MM.1S (cell line): ENCODE results near the gene MVD.

Source experiments
- DNase-seq: peaks from one replicate; pipeline ENCODE4 v3.0.0-alpha.2; 2015
- H2AFZ ChIP-seq: fragments of 300-600 bp; sonication (generic); 2 replicates; pipeline ENCODE4 v1.6.0; 2016; ENCODE audit warnings: antibody characterized with exemption, low read length
- H3F3A ChIP-seq: fragments of 300-600 bp; sonication (generic); 2 replicates; pipeline ENCODE4 v1.6.1; 2016; ENCODE audit warnings: mild to moderate bottlenecking, antibody characterized with exemption, low read length, moderate library complexity, mixed read lengths; ENCODE audit not compliant: insufficient read depth
- H3K27ac ChIP-seq: fragments of 300-600 bp; sonication (generic); 2 replicates; pipeline ENCODE4 v1.5.1; 2016; ENCODE audit warnings: mild to moderate bottlenecking, low read length
- H3K27me3 ChIP-seq: fragments of 300-600 bp; sonication (generic); replicated peaks from 2 replicates; pipeline ENCODE4 v1.6.0; 2016; ENCODE audit warnings: low read length; ENCODE audit not compliant: insufficient read depth
- H3K36me3 ChIP-seq: fragments of 300-600 bp; sonication (generic); replicated peaks from 2 replicates; pipeline ENCODE4 v1.6.1; 2016; ENCODE audit warnings: mild to moderate bottlenecking, low read length, mixed read lengths; ENCODE audit not compliant: insufficient read depth
- H3K4me1 ChIP-seq: fragments of 300-600 bp; sonication (generic); 2 replicates; pipeline ENCODE4 v1.6.1; 2016; ENCODE audit warnings: low read length, mixed read lengths
- H3K4me2 ChIP-seq: fragments of 300-600 bp; sonication (generic); 2 replicates; pipeline ENCODE4 v1.6.0; 2016; ENCODE audit warnings: low read depth, low read length
- H3K4me3 ChIP-seq: fragments of 300-600 bp; sonication (generic); 2 replicates; pipeline ENCODE4 v1.5.1; 2016; ENCODE audit warnings: low read length, mixed read lengths
- H3K79me2 ChIP-seq: fragments of 300-600 bp; sonication (generic); 2 replicates; pipeline ENCODE4 v1.6.1; 2016; ENCODE audit warnings: mixed run types, low read length, mixed read lengths
- H3K9ac ChIP-seq: fragments of 300-600 bp; sonication (generic); 2 replicates; pipeline ENCODE4 v1.6.1; 2016; ENCODE audit warnings: low read length, mixed read lengths
- H3K9me2 ChIP-seq: fragments of 300-600 bp; sonication (generic); replicated peaks from 2 replicates; pipeline ENCODE4 v1.6.1; 2016; ENCODE audit warnings: mild to moderate bottlenecking, low read length, mixed read lengths; ENCODE audit not compliant: insufficient read depth
- H3K9me3 ChIP-seq: fragments of 300-600 bp; sonication (generic); replicated peaks from 2 replicates; pipeline ENCODE4 v1.6.1; 2016; ENCODE audit warnings: mild to moderate bottlenecking, low read length, mixed read lengths; ENCODE audit not compliant: insufficient read depth
- H4K20me1 ChIP-seq: fragments of 300-600 bp; sonication (generic); 2 replicates; pipeline ENCODE4 v1.6.1; 2016; ENCODE audit warnings: mild to moderate bottlenecking, low read length, moderate library complexity, mixed read lengths; ENCODE audit not compliant: insufficient read depth
- CTCF ChIP-seq: fragments of 300-600 bp; sonication (generic); IDR thresholded peaks from 2 replicates; pipeline ENCODE4 v1.5.1; 2016; ENCODE audit warnings: antibody characterized with exemption, low read length, mixed read lengths
- EZH2 ChIP-seq: fragments of 300-600 bp; sonication (generic); optimal IDR thresholded peaks from 2 replicates; pipeline ENCODE3; 2017; ENCODE audit warnings: low read depth, mild to moderate bottlenecking, antibody characterized with exemption, low read length, mixed read lengths
- EZH2phosphoT487 ChIP-seq: fragments of 300-600 bp; sonication (generic); IDR thresholded peaks from 2 replicates; pipeline ENCODE4 v1.6.1; 2018; ENCODE audit warnings: antibody characterized with exemption, low read length

MVD gene

DNA sequence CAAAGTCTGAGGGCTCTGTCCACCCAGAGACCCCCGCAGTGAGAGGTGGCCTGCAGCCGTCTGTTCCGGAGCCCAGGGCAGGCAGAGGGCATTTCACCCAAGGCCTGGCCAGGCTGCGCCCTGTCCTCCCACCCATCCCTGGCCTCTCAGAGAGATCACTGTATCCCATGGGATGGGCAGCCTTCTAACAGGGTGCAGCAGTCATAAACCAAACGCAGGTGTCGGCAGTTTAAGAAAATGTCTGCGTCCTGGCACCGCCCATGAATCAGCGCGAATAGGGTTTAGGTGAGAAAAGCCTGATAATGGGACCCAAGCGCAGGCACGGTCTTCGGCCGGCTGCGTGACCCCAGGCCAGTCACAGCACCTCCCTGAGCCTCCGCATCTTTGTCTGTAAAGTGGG, 17.4 kb downstream of the MVD start:
- no peak overlapping the region for H2AFZ ChIP-seq
- no peaks in the 10 kb centered on the region for H3K9me2 ChIP-seq
- TF ChIP-seq CTCF (no peak), EZH2phosphoT487 (no peak), EZH2 (no peak)
- DNase-seq: no peak
- H3K4me3 ChIP-seq: no peak overlapping the region
- no peaks in the 10 kb centered on the region for H4K20me1 ChIP-seq
- no peaks in the 10 kb centered on the region for H3K36me3 ChIP-seq
- H3K27me3 ChIP-seq: no peaks in the 10 kb centered on the region
- H3K27ac ChIP-seq: no peak overlapping the region
- no peak overlapping the region for H3K9ac ChIP-seq
- H3K4me1 ChIP-seq: 0 out of 2 replicates have a peak, but pooled peaks cover 4% of the 10 kb centered on the region
- H3K79me2 ChIP-seq: peaks cover 21% of the 10 kb centered on the region
- no peaks in the 10 kb centered on the region for H3F3A ChIP-seq
- H3K4me2 ChIP-seq: no peak overlapping the region
- no peaks in the 10 kb centered on the region for H3K9me3 ChIP-seq

DNA sequence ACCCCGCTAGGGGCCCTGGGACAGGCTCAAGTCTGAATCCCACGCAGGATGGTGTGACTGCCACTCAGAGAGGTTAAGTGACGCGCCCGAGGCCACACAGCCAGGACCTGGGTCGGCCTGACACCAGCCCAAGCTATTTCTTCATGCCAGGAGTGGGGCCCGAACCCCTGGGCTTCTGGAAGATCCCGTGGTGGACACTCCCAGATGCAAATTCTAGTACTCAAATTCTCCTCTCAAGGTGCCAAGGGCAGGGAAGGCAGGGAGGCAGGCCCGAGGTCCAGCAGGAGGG, 19.3 kb downstream of the MVD start:
- DNase-seq: no peak
- Histone ChIP-seq H3K4me1 (peaks cover 5% of the 10 kb centered on the region; the same call in 1 of the 2 replicates), H3K27me3 (no peaks in the 10 kb centered on the region), H3K36me3 (no peaks in the 10 kb centered on the region), H4K20me1 (no peaks in the 10 kb centered on the region), H3K4me2 (no peak overlapping the region), H3F3A (no peaks in the 10 kb centered on the region), H3K9me3 (no peaks in the 10 kb centered on the region), H3K79me2 (peaks cover 6% of the 10 kb centered on the region; the same call in 1 of the 2 replicates), H3K4me3 (no peak overlapping the region), H3K9me2 (no peaks in the 10 kb centered on the region), H3K9ac (no peak overlapping the region), H3K27ac (no peak overlapping the region), H2AFZ (no peak overlapping the region)
- TF ChIP-seq EZH2phosphoT487: no peak
- TF ChIP-seq EZH2: no peak
- no peak for TF ChIP-seq CTCF

GRCh38 chr16:88642881-88643643, 19.8 kb downstream of the MVD start:
- no peak overlapping the region for H3K4me3 ChIP-seq
- H3K4me2 ChIP-seq: no peak overlapping the region
- H3K9ac ChIP-seq: no peak overlapping the region
- H3K4me1 ChIP-seq: peaks cover 7% of the 10 kb centered on the region; the same call in 1 of the 2 replicates
- H3F3A ChIP-seq: no peaks in the 10 kb centered on the region
- no peak overlapping the region for H3K27ac ChIP-seq
- no peaks in the 10 kb centered on the region for H4K20me1 ChIP-seq
- H3K79me2 ChIP-seq: peaks cover 3% of the 10 kb centered on the region; the same call in 1 of the 2 replicates
- no peaks in the 10 kb centered on the region for H3K27me3 ChIP-seq
- H3K36me3 ChIP-seq: no peaks in the 10 kb centered on the region
- H3K9me2 ChIP-seq: no peaks in the 10 kb centered on the region
- no peak for TF ChIP-seq EZH2
- TF ChIP-seq CTCF: no peak
- no peak for TF ChIP-seq EZH2phosphoT487
- no peak overlapping the region for H2AFZ ChIP-seq
- no peak for DNase-seq
- no peaks in the 10 kb centered on the region for H3K9me3 ChIP-seq
